CD14-positive monocyte (primary cell): Measurements from ENCODE around the gene CDK16. TPM values are rescaled to one million over a fixed set of nuclear protein-coding genes. Genes with fewer than 3 reads are reported as not detected.

Source experiments
- DNase-seq, 3 donors: peaks; one replicate each; pipeline ENCODE4 v3.0.0-alpha.2; 2011 to 2022
- H2AFZ ChIP-seq: 2 replicates; pipeline ENCODE4 v1.6.0; 2012; ENCODE audit warnings: mild to moderate bottlenecking, low read depth, low read length, inconsistent platforms; ENCODE audit not compliant: insufficient read depth, poor library complexity, severe bottlenecking
- H3K27ac ChIP-seq, 2 donors: 1 replicate in 1 of 2; 2 replicates in 1 of 2; pipeline ENCODE4 v1.5.1; 2012 to 2013; ENCODE audit warnings: low read length in 2 of 2, control low read depth in 1 of 2, inconsistent platforms in 1 of 2, low read depth in 1 of 2, mild to moderate bottlenecking in 1 of 2
- H3K27me3 ChIP-seq, 2 donors: one replicate each; pipeline versions ENCODE4 v1.6.0 to v1.6.1; 2011 to 2013; ENCODE audit warnings: low read length in 2 of 2; ENCODE audit not compliant: control insufficient read depth in 2 of 2, insufficient read depth in 2 of 2
- H3K36me3 ChIP-seq, 2 donors: replicated peaks in 1 of 2; 1 replicate in 1 of 2; 2 replicates in 1 of 2; pipeline versions ENCODE4 v1.5.1 to v1.6.1; 2012 to 2013; ENCODE audit warnings: low read length in 2 of 2, control low read depth in 1 of 2, inconsistent platforms in 1 of 2, mild to moderate bottlenecking in 1 of 2; ENCODE audit not compliant: insufficient read depth in 2 of 2, control insufficient read depth in 1 of 2
- H3K4me1 ChIP-seq, 2 donors: 1 replicate in 1 of 2; 2 replicates in 1 of 2; pipeline versions ENCODE4 v1.5.1 to v1.6.1; 2012 to 2013; ENCODE audit warnings: low read length in 2 of 2, control low read depth in 1 of 2, inconsistent platforms in 1 of 2, mild to moderate bottlenecking in 1 of 2, moderate library complexity in 1 of 2; ENCODE audit not compliant: insufficient read depth in 2 of 2, control insufficient read depth in 1 of 2
- H3K4me2 ChIP-seq: replicated peaks from 2 replicates; pipeline ENCODE3; 2012; ENCODE audit warnings: low read length, moderate library complexity, mild to moderate bottlenecking; ENCODE audit not compliant: poor library complexity, severe bottlenecking; ENCODE audit errors: extremely low read depth
- H3K4me3 ChIP-seq, 3 experiments: fragments of 200-600 bp in 1 of 3; sonication (generic) in 1 of 3; replicated peaks in 1 of 3; 1 replicate in 2 of 3; 2 replicates in 1 of 3; pipeline ENCODE4 v1.5.1; 2011 to 2013; ENCODE audit warnings: low read length in 3 of 3, mild to moderate bottlenecking in 3 of 3, control low read depth in 2 of 3, low read depth in 2 of 3, inconsistent platforms in 1 of 3, moderate library complexity in 1 of 3
- H3K79me2 ChIP-seq: 2 replicates; pipeline ENCODE4 v1.6.0; 2012; ENCODE audit warnings: mild to moderate bottlenecking, control low read depth, inconsistent platforms, low read length, moderate library complexity; ENCODE audit not compliant: insufficient read depth
- H3K9ac ChIP-seq: 2 replicates; pipeline ENCODE4 v1.6.0; 2017; ENCODE audit warnings: low read length, mild to moderate bottlenecking; ENCODE audit not compliant: insufficient read depth, poor library complexity, severe bottlenecking
- H3K9me3 ChIP-seq, 2 donors: replicated peaks in 1 of 2; 1 replicate in 1 of 2; 2 replicates in 1 of 2; pipeline versions ENCODE4 v1.5.1 to v1.6.1; 2012 to 2013; ENCODE audit warnings: low read length in 2 of 2, control low read depth in 1 of 2; ENCODE audit not compliant: control insufficient read depth in 1 of 2, insufficient read depth in 1 of 2
- H4K20me1 ChIP-seq: 2 replicates; pipeline ENCODE4 v1.6.0; 2012; ENCODE audit warnings: mild to moderate bottlenecking, low read length, control low read depth, moderate library complexity; ENCODE audit not compliant: insufficient read depth
- H3K27ac Mint-ChIP-seq, 7 donors: one replicate each; pipeline ENCODE4 v1.8.0; 2020; ENCODE audit warnings: mild to moderate bottlenecking in 7 of 7, mixed read lengths in 7 of 7, moderate library complexity in 6 of 7, inconsistent platforms in 2 of 7
- H3K27me3 Mint-ChIP-seq, 3 donors: one replicate each; pipeline ENCODE4 v1.8.0; 2021 to 2022; ENCODE audit warnings: low read depth in 3 of 3, mild to moderate bottlenecking in 3 of 3, mixed read lengths in 3 of 3, moderate library complexity in 3 of 3, inconsistent platforms in 1 of 3
- H3K36me3 Mint-ChIP-seq, 2 donors: one replicate each; pipeline ENCODE4 v1.8.0; 2020; ENCODE audit warnings: mixed read lengths in 2 of 2, inconsistent platforms in 1 of 2, mild to moderate bottlenecking in 1 of 2
- H3K4me1 Mint-ChIP-seq: one replicate; pipeline ENCODE4 v1.8.0; 2020; ENCODE audit warnings: mild to moderate bottlenecking, mixed read lengths
- H3K4me3 Mint-ChIP-seq, 2 donors: one replicate each; pipeline ENCODE4 v1.8.0; 2020; ENCODE audit warnings: mild to moderate bottlenecking in 2 of 2, mixed read lengths in 2 of 2, moderate library complexity in 1 of 2
- H3K9me3 Mint-ChIP-seq, 7 donors: one replicate each; pipeline ENCODE4 v1.8.0; 2020 to 2022; ENCODE audit warnings: mixed read lengths in 7 of 7, mild to moderate bottlenecking in 6 of 7, moderate library complexity in 6 of 7, inconsistent platforms in 2 of 7
- WGBS: methylation state at CpG from one replicate; pipeline ENCODE4 v1.1.5; 2013; ENCODE audit warnings: missing lambda C conversion rate; ENCODE audit not compliant: insufficient coverage; 5-methylcytosine and 5-hydroxymethylcytosine counted together
- intact Hi-C, 2 donors: fragments of 100-400 bp; cut with micrococcal nuclease; formaldehyde crosslinking; loops; one replicate each; pipeline versions ENCODE4 v1.15.0 to v1.15.1; 2023
- polyA plus RNA-seq, 3 donors: library from polyadenylated mRNA; depleted of rRNA in 1 of 3; unstranded in 2 of 3; stranded (reverse) in 1 of 3; fragments of 300-500 nt in 2 of 3; fragments of >200 nt in 1 of 3; fragmentation: Illumina TruSeq in 2 of 3; gene quantifications; 1 replicate in 2 of 3; 2 replicates in 1 of 3; pipeline ENCODE4 v1.2.3, GENCODE V29; 2012 to 2021
- TF ChIP-seq, protein P1 (sequence below): fragments of 200-600 bp; IDR thresholded peaks from one replicate; pipeline ENCODE4 v1.8.0; 2022; ENCODE audit warnings: antibody characterized with exemption, mild to moderate bottlenecking

CDK16 gene
- polyA plus RNA-seq, 3 donors, result 7.3 to 97.4 (median 14.1) TPM

DNA sequence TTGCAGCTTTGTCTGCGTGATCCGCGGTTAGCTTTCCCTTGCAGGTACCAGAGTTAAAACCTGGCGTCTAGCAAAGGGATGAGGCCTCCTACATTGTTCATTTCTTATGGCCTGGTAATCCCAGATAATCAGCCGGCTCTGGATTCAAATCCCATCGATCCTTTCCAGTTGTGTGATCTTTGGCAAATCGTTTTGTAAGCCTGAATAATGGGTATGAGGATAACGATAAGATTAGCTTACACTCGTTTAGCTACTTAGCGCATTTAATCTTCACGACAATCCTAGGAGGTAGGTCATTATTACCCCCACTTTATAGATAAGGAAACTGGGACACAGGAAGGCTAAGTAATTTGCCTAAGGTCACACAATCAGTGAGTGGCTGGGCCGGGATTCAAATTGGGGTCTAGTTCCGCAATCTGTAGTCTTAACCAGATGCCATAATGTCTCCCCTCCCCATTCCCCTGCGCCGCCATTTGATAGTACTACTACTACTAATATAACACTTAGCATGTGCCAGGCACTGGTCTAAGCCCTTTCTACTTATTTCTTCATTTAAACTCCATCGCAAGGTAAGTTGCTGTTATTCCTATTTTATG lies 26.6 kb upstream of the CDK16 start:
- Histone ChIP-seq H3K9ac (no peak overlapping the region), H4K20me1 (peaks cover 15% of the 10 kb centered on the region), H3K4me2 (peak overlapping the region; percentile 91), H3K9me3 (no peaks in the 10 kb centered on the region), H3K79me2 (peaks cover 41% of the 10 kb centered on the region), H3K36me3 (peaks cover 0 to 11% of the 10 kb centered on the region in 2 donors), H2AFZ (peak overlapping the region; percentile 83), H3K4me3 (peak overlapping the region in 2 of 3 experiments; percentile 71 to 84), H3K27me3 (peaks cover 0 to 3% of the 10 kb centered on the region in 2 donors), H3K4me1 (peaks cover 52 to 53% of the 10 kb centered on the region in 2 donors), H3K27ac (no peak overlapping the region)
- peaks cover 0 to 39% (median 3%) of the 10 kb centered on the region in 3 donors for H3K27me3 Mint-ChIP-seq
- TF ChIP-seq, protein P1, sequence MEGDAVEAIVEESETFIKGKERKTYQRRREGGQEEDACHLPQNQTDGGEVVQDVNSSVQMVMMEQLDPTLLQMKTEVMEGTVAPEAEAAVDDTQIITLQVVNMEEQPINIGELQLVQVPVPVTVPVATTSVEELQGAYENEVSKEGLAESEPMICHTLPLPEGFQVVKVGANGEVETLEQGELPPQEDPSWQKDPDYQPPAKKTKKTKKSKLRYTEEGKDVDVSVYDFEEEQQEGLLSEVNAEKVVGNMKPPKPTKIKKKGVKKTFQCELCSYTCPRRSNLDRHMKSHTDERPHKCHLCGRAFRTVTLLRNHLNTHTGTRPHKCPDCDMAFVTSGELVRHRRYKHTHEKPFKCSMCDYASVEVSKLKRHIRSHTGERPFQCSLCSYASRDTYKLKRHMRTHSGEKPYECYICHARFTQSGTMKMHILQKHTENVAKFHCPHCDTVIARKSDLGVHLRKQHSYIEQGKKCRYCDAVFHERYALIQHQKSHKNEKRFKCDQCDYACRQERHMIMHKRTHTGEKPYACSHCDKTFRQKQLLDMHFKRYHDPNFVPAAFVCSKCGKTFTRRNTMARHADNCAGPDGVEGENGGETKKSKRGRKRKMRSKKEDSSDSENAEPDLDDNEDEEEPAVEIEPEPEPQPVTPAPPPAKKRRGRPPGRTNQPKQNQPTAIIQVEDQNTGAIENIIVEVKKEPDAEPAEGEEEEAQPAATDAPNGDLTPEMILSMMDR, result no peak
- peaks cover 49% of the 10 kb centered on the region for H3K4me1 Mint-ChIP-seq
- no peak for DNase-seq
- no CpG with 5 or more reads among the region's 16 CpGs for WGBS
- H3K4me3 Mint-ChIP-seq, result peak overlapping the region; percentile 86 to 96
- peaks cover 0 to 7% (median 0%) of the 10 kb centered on the region in 7 donors for H3K9me3 Mint-ChIP-seq
- no peak overlapping the region for H3K27ac Mint-ChIP-seq
- peaks cover 6 to 20% of the 10 kb centered on the region in 2 donors for H3K36me3 Mint-ChIP-seq
- intact Hi-C loops, result loop anchor here (2.0 to 10.0 kb wide), 7 partner anchors 190 to 643 kb away; partner anchors contain the start of genes ZNF41 (in 1 of the 2) and ZNF81 (in 1 of the 2)

DNA sequence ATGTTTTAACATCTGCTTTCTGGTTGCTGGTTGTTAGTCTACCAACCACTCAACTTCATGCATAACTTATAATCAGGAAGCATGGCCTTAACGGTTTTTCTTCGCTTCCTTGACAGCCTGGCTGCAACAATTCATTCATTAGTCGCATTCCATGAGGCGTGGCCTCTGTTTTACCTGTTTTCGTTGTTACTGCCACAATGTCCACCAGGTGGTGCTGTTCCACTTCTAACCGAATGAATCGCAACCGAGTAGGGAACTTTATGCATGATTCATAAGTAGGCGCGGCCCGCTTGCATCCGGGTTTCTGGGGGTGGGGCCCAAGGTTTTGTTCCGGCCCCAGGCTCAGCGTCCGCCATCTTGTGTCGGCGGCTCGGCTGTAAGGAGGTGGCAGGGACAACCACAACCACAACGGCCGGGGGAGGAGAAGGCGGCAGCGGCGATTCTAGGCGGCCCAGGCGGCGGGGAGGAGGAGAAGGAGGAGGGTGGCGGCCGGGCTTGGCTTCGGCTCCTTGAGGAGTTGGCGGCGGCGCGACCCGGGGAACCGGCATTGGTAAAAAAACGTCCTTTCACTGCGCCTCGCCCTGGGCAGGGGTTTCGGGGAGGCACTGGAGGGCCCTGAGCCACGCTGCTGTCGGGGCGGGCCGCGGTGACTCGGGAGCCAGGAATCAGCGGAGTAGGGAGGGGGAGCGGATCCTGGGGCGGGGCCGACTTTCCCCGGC lies 24.8 kb upstream of the CDK16 start, which contains the start of gene UBA1:
TSS of gene UBA1 (plus strand) at position 355 of the 719 bp plus-strand sequence. CDS start 4,974 bp downstream, outside the sequence.
- 0% methylated on average over 19 of the region's 50 CpGs for WGBS
- Histone ChIP-seq H2AFZ (peak within 1 kb of the TSS; percentile 90), H3K27ac (peak within 1 kb of the TSS; percentile 82 to 98), H3K4me2 (peak within 1 kb of the TSS; percentile 80), H3K79me2 (peaks cover 58% of the 10 kb centered on the region), H4K20me1 (peaks cover 32% of the 10 kb centered on the region), H3K36me3 (peaks cover 7 to 21% of the 10 kb centered on the region in 2 donors), H3K27me3 (peaks cover 0 to 3% of the 10 kb centered on the region in 2 donors), H3K9ac (peak within 1 kb of the TSS; percentile 99), H3K9me3 (no peaks in the 10 kb centered on the region), H3K4me3 (peak within 1 kb of the TSS; percentile 89 to 96 (median 92)), H3K4me1 (peaks cover 55 to 56% of the 10 kb centered on the region in 2 donors)
- TF ChIP-seq, protein P1, result peak; percentile 57
- Mint-ChIP-seq H3K4me1 (peaks cover 55% of the 10 kb centered on the region), H3K9me3 (peaks cover 0 to 7% (median 0%) of the 10 kb centered on the region in 7 donors), H3K27me3 (peaks cover 0 to 31% (median 0%) of the 10 kb centered on the region in 3 donors), H3K27ac (peak within 1 kb of the TSS; percentile 95 to 99 (median 98)), H3K36me3 (peaks cover 14 to 37% of the 10 kb centered on the region in 2 donors), H3K4me3 (peak within 1 kb of the TSS; percentile 86 to 93)
- intact Hi-C loops, result loop anchor here (2.0 to 10.0 kb wide), 7 partner anchors 189 to 641 kb away; partner anchors contain the start of genes ZNF41 (in 1 of the 2) and ZNF81 (in 1 of the 2)
- peak; percentile 90 to 97 (median 92) for DNase-seq
